ENCODE data around the gene FBXL5. TPM values are rescaled to one million over a fixed set of nuclear protein-coding genes. Genes with fewer than 3 reads are reported as not detected.

Gene FBXL5
- total and polyA plus RNA-seq, 9 of the 15 experiments (the other 6 are each of a cell fraction or from before 2014, with no cell fraction given): 6.0 to 35.2 (median 22.1) TPM

DNA sequence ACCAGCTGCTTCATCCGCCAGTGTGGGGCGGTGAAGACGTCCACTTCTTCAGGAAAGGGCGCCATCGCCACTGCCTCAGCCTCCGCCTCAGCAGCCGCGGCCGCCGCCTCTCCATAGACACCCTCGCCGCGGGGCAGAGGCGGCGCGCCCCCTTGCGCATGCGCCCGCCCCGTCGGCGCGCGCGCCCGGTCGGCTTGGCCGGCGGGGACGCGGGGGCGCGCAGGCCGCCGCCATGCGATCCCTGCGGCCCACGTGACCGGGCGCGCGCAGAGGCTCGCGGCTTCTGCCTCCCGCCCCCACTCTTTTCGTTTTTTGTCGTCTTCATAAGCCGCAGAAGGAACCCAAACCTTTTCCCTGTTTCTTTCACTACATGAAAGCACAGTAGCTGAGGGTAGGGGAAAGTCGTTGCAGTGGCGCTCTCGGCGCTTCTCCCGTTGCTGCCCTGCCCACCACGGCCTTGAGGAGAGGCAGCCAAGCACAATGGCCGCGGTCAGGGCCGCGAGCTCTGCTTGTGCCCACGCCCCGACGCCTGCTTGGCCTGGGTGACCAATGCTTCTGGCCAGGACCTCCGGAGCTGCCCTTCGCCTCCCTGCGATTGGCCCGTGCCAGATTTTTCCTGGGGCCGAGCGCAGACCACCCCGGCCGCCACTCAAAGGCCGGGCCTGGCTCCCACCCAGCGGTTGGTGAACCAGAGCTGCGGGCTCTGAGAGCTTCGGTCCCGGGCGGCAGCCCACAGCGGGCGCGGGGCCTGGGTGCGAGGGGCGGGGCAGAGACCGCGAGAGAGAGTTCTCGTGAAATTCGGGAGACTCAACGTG, at the start of gene FBXL5 (continued):
- no peak for TF ChIP-seq HOXB6 (CRISPR knock-in tag; IDR thresholded peaks at IDR 0.05; ENCODE audit: borderline replicate concordance)
- TF ChIP-seq HIVEP1 (CRISPR knock-in tag; IDR thresholded peaks at IDR 0.05): peak; percentile 71; the same call in 1 of the 2 replicates
- no peak for TF ChIP-seq TEAD2 (tag; IDR thresholded peaks at IDR 0.05)
- TF ChIP-seq PHB2 (IDR thresholded peaks at IDR 0.05; ENCODE audit: low read depth): no peak
- TF ChIP-seq TFAP4 (CRISPR knock-in tag; IDR thresholded peaks at IDR 0.05; ENCODE audit: borderline replicate concordance): peak; percentile 66
- no peak for TF ChIP-seq MAFG (tag; conservative IDR thresholded peaks at IDR 0.05)
- TF ChIP-seq, protein P1, sequence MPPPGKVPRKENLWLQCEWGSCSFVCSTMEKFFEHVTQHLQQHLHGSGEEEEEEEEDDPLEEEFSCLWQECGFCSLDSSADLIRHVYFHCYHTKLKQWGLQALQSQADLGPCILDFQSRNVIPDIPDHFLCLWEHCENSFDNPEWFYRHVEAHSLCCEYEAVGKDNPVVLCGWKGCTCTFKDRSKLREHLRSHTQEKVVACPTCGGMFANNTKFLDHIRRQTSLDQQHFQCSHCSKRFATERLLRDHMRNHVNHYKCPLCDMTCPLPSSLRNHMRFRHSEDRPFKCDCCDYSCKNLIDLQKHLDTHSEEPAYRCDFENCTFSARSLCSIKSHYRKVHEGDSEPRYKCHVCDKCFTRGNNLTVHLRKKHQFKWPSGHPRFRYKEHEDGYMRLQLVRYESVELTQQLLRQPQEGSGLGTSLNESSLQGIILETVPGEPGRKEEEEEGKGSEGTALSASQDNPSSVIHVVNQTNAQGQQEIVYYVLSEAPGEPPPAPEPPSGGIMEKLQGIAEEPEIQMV (tag; conservative IDR thresholded peaks at IDR 0.05; ENCODE audit: low read depth): no peak
- no peak for TF ChIP-seq ARID1B (IDR thresholded peaks at IDR 0.05)
- TF ChIP-seq, protein P2, sequence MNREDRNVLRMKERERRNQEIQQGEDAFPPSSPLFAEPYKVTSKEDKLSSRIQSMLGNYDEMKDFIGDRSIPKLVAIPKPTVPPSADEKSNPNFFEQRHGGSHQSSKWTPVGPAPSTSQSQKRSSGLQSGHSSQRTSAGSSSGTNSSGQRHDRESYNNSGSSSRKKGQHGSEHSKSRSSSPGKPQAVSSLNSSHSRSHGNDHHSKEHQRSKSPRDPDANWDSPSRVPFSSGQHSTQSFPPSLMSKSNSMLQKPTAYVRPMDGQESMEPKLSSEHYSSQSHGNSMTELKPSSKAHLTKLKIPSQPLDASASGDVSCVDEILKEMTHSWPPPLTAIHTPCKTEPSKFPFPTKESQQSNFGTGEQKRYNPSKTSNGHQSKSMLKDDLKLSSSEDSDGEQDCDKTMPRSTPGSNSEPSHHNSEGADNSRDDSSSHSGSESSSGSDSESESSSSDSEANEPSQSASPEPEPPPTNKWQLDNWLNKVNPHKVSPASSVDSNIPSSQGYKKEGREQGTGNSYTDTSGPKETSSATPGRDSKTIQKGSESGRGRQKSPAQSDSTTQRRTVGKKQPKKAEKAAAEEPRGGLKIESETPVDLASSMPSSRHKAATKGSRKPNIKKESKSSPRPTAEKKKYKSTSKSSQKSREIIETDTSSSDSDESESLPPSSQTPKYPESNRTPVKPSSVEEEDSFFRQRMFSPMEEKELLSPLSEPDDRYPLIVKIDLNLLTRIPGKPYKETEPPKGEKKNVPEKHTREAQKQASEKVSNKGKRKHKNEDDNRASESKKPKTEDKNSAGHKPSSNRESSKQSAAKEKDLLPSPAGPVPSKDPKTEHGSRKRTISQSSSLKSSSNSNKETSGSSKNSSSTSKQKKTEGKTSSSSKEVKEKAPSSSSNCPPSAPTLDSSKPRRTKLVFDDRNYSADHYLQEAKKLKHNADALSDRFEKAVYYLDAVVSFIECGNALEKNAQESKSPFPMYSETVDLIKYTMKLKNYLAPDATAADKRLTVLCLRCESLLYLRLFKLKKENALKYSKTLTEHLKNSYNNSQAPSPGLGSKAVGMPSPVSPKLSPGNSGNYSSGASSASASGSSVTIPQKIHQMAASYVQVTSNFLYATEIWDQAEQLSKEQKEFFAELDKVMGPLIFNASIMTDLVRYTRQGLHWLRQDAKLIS (CRISPR knock-in tag; IDR thresholded peaks at IDR 0.05): 0 out of 2 replicates have a peak, but pooled peaks have one; percentile 71
- TF ChIP-seq RBBP5 (IDR thresholded peaks at IDR 0.05; ENCODE audit: borderline replicate concordance, insufficient read depth, low read length, poor library complexity, severe bottlenecking): peak; percentile 93
- TF ChIP-seq POLR3G (IDR thresholded peaks at IDR 0.05; ENCODE audit: extremely low read depth, insufficient read length, insufficient replicate concordance): no peak
- TF ChIP-seq DLX4 (CRISPR knock-in tag; IDR thresholded peaks at IDR 0.05): no peak
- no peak for TF ChIP-seq HDAC6 (IDR thresholded peaks at IDR 0.05; ENCODE audit: low read depth, low read length)
- no peak for TF ChIP-seq ZBTB43 (CRISPR knock-in tag; IDR thresholded peaks at IDR 0.05)
- no peak for TF ChIP-seq RHOXF2B (CRISPR knock-in tag; conservative IDR thresholded peaks at IDR 0.05)
- TF ChIP-seq RAD21 (CRISPR knock-in tag; conservative IDR thresholded peaks at IDR 0.05 in 1 of 2, IDR thresholded peaks at IDR 0.05 in 1 of 2): no peak
- TF ChIP-seq POLR2AphosphoS2 (IDR thresholded peaks at IDR 0.05; ENCODE audit: low read length): peak; percentile 67; the same call in 1 of the 2 replicates
- TF ChIP-seq ZNF121 (CRISPR knock-in tag; conservative IDR thresholded peaks at IDR 0.05): 0 out of 2 replicates have a peak, but pooled peaks have one; percentile 30
